CD4-positive, alpha-beta T cell treated with Interleukin-4 for 4 hours (primary cell): ENCODE results near the gene PYGO2.

Experiments used
- DNase-seq: peaks from one replicate; pipeline ENCODE4 v3.0.0-alpha.2; 2020

PYGO2 gene

GRCh38 chr1:154959426-154959780, 2.2 kb downstream of the PYGO2 start:
- DNase-seq: no peak

GRCh38 chr1:154958681-154959425, 2.7 kb downstream of the PYGO2 start:
- no peak for DNase-seq

DNA sequence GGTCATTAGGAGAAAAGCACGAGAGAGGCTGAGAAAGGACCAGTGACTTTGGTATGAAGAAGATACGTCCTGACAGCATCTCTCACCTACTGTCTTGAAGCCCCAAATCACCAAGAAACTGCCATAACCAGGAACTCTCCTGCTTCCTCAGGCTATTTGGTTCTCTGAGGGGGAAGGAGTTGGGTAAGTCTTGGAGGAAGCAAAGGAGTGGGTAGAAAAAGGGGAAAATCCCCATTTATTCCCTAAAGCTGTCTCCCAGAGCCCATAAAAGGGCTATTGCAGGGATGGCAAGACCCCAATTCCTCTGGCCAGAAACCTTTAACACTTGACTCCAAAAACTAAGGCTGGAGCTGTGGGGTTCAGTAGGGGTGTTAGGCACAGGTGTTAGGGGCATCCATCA, 3.5 kb downstream of the PYGO2 start:
- DNase-seq: no peak

- no peak for DNase-seq
Measured at GRCh38 chr1:154957091-154957657, 4.4 kb downstream of the PYGO2 start.

DNA sequence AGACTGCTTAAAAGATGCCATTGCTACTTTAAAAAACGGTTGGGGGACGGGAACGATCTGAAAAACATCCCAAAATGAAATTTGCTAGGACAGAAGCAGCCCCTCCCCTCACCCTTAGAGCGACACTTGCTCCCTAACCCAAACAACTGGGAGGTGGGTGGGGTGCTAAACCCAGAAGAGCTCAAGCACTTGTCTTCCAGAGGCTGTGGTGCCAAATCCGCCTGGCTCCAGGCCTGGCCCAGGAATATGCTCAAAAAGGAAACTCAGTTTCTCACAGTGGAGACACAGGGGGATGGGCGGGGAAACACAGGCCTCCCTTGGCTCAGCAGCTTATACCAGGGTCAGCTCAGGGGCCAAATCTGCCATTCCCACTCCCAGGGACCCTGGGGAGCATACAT, 5.0 kb downstream of the PYGO2 start:
- DNase-seq: no peak

GRCh38 chr1:154955718-154956543, 5.7 kb downstream of the PYGO2 start, which contains the start of gene PBXIP1:
Gene PBXIP1, minus strand, starts transcription at chr1:154956099. Its CDS starts 2,378 bp downstream, at chr1:154953721.
- peak; percentile 96 for DNase-seq

DNA sequence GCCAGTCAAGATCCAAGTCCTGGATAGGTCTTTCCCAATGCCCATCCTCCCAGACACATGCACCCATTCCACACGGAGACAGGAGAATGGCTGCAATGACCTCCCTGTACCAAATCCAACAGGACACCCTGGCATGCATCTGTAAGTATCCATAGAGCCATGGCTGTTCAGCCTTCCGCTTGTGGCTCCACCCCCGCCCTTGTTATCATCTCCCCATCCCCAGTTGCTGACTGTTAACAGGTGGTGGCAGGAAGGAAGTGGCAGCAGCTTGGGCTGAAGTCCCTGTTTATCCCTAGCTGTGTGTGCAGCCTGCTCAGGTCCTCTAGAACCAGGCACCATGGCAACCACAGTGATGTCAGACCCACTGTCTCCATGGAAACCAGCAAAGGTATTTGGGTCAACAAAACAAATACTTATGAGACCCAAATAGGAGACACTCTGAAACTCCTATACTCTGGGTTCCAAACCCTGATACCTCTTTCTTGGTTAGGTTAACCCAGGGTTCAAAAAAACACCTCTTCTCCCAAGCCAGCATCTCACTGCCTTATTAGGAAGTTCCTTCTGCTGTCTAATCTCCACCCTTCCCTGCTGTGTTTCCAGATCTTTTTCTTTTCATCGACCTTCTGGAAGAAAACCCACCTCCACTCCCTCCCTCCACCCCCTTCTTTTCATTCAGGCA, 6.4 kb downstream of the PYGO2 start:
- peak; percentile 100 for DNase-seq

GRCh38 chr1:154954541-154954940, 7.0 kb downstream of the PYGO2 start:
- DNase-seq: no peak

DNA sequence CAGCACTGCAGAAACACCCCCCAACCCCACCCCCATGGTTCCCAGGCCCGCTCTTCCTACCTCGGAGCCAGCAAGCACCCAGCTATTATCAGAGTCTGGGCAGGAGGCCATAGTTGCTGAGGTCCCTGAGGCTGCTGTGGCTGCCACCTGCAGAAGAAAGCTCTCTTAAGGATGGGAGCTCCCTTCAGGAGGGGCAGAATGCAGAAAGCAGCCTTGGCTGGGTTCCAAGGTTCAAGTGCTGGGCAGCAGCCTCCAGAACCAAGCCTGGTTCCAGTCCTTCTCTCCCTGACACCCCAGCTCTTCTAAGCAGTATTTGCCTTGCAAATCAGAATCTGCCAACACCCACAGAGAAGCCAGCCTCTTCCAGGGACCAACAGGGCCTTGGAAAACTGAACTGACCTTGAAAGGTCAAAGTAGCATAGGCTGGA, 8.0 kb downstream of the PYGO2 start:
- no peak for DNase-seq

GRCh38 chr1:154952664-154953063, 8.9 kb downstream of the PYGO2 start:
- no peak for DNase-seq

- DNase-seq: peak; percentile 74
Measured at GRCh38 chr1:154951901-154952657, 9.5 kb downstream of the PYGO2 start.

GRCh38 chr1:154948079-154948478, 13.5 kb downstream of the PYGO2 start:
- no peak for DNase-seq

GRCh38 chr1:154945962-154946850, 15.4 kb downstream of the PYGO2 start:
- no peak for DNase-seq

- DNase-seq: no peak
Measured at GRCh38 chr1:154945160-154945961, 16.2 kb downstream of the PYGO2 start.

- no peak for DNase-seq
Measured at GRCh38 chr1:154944401-154945159, 17.0 kb downstream of the PYGO2 start.

GRCh38 chr1:154943649-154944400, 17.8 kb downstream of the PYGO2 start:
- DNase-seq: no peak

DNA sequence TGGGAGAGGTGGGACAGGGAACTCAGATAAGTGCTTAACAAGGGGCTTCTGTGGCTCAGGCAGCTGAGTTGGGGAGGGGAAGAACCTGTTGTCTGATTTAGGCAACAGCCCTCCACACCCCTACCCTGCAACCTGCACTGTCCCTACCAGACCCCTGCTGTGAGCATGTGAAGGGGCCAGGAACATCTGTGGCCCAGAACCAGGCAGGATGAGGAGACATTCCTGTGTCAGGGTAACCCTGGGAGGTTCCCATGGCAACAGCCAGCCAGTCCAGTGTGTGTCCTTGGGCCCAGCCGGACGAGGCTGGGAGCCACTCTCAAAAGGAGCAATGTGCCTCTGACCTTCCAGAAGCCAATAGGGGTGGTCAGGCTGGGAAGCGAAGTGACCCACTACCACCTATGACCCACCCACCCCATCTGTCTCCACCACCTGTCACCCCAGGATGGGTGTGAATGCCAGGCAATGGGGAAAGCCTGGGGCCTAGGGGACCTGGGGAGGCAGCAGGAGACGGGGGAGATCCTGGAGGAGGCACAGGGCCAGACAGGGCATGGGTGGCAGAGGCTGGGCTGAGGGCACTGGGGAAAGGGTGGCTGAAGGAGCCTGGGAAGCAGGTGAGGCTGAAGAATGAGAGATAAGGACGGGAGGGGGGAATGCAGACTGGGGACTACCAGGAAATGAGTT, 20.1 kb downstream of the PYGO2 start:
- no peak for DNase-seq

- DNase-seq: no peak
Measured at GRCh38 chr1:154940651-154941194, 20.9 kb downstream of the PYGO2 start.
